ENCODE data around the gene FARS2. TPM values are rescaled to one million over a fixed set of nuclear protein-coding genes. Genes with fewer than 3 reads are reported as not detected.

Gene FARS2
- total and polyA plus RNA-seq, 9 of the 15 experiments (the other 6 are each of a cell fraction or from before 2014, with no cell fraction given): 16.5 to 62.2 (median 27.0) TPM

- ATAC-seq: no peak
These were observed 134.4 kb downstream of the FARS2 start for GRCh38 chr6:5395719-5396118.

More at GRCh38 chr6:5395719-5396118, 134.4 kb downstream of the FARS2 start:
- in situ Hi-C loops (cut with MboI): no loop called here
- TF ChIP-seq, protein P1, sequence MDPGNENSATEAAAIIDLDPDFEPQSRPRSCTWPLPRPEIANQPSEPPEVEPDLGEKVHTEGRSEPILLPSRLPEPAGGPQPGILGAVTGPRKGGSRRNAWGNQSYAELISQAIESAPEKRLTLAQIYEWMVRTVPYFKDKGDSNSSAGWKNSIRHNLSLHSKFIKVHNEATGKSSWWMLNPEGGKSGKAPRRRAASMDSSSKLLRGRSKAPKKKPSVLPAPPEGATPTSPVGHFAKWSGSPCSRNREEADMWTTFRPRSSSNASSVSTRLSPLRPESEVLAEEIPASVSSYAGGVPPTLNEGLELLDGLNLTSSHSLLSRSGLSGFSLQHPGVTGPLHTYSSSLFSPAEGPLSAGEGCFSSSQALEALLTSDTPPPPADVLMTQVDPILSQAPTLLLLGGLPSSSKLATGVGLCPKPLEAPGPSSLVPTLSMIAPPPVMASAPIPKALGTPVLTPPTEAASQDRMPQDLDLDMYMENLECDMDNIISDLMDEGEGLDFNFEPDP (CRISPR knock-in tag; IDR thresholded peaks at IDR 0.05): no peak
- TF ChIP-seq NONO (IDR thresholded peaks at IDR 0.05; ENCODE audit: low read depth in 2 of 2, low read length in 1 of 2): no peak
- no peak for TF ChIP-seq ZFP91 (CRISPR knock-in tag; IDR thresholded peaks at IDR 0.05)
- TF ChIP-seq ZBTB43 (CRISPR knock-in tag; IDR thresholded peaks at IDR 0.05): no peak
- TF ChIP-seq MTF1 (CRISPR knock-in tag; IDR thresholded peaks at IDR 0.05; ENCODE audit: borderline replicate concordance): no peak
- no peak for TF ChIP-seq SIX5 (IDR thresholded peaks at IDR 0.05; ENCODE audit: borderline replicate concordance in 1 of 2, insufficient read depth in 1 of 2, low read depth in 1 of 2, low read length in 2 of 2)
- TF ChIP-seq ETS2 (tag; IDR thresholded peaks at IDR 0.05; ENCODE audit: borderline replicate concordance, poor library complexity, severe bottlenecking): no peak
- no peak for TF ChIP-seq DLX4 (CRISPR knock-in tag; IDR thresholded peaks at IDR 0.05)
- Histone ChIP-seq H3K4me3 (no peak overlapping the region), H3K4me2 (ENCODE audit: insufficient read depth, low read length) (no peak overlapping the region), H3K9ac (ENCODE audit: insufficient read depth in 1 of 2, low read depth in 2 of 2, low read length in 2 of 2) (no peak overlapping the region), H3K36me3 (ENCODE audit: control insufficient read depth, insufficient read depth, low read length) (no peaks in the 10 kb centered on the region), H3K27me3 (ENCODE audit: control insufficient read depth in 2 of 2, insufficient read depth in 2 of 2, low read length in 2 of 2) (no peaks in the 10 kb centered on the region), H3K27ac (ENCODE audit: extremely low read depth, low read depth, low read length) (no peak overlapping the region), H3K9me3 (replicated peaks; ENCODE audit: control insufficient read depth, insufficient read depth, low read depth, low read length) (no peaks in the 10 kb centered on the region), H4K20me1 (replicated peaks; ENCODE audit: control insufficient read depth, insufficient read depth, low read length) (no peaks in the 10 kb centered on the region), H3K79me2 (ENCODE audit: control insufficient read depth, insufficient read depth, low read length) (no peaks in the 10 kb centered on the region), H2AFZ (ENCODE audit: low read depth, low read length) (no peak overlapping the region), H3K4me1 (replicated peaks in 1 of 2; ENCODE audit: control insufficient read depth in 2 of 2, insufficient read depth in 2 of 2, low read length in 2 of 2) (no peaks in the 10 kb centered on the region), H3K9me1 (ENCODE audit: control insufficient read depth, insufficient read depth, low read length) (no peaks in the 10 kb centered on the region)
- no TSS peak for BruUV-seq (replicated peaks)
- FAIRE-seq: no peak
- POLR2A ChIA-PET: interaction anchor here (0.6 kb wide), 1 partner anchor 252 kb away, joined by 3 read pairs; no protein-coding TSS in a partner anchor
- CTCF ChIA-PET (ENCODE audit: low intra/inter-chr PET ratio): interaction anchor here (0.6 kb wide), 1 partner anchor 1003 kb away, joined by 3 read pairs; no protein-coding TSS in a partner anchor
- intact Hi-C loops (cut with micrococcal nuclease): no loop called here
- no peak for DNase-seq (ENCODE audit: extremely low read depth in 1 of 4, low spot score in 3 of 4)
